ENCODE results near the gene RAD51B.

The RAD51B gene

DNA sequence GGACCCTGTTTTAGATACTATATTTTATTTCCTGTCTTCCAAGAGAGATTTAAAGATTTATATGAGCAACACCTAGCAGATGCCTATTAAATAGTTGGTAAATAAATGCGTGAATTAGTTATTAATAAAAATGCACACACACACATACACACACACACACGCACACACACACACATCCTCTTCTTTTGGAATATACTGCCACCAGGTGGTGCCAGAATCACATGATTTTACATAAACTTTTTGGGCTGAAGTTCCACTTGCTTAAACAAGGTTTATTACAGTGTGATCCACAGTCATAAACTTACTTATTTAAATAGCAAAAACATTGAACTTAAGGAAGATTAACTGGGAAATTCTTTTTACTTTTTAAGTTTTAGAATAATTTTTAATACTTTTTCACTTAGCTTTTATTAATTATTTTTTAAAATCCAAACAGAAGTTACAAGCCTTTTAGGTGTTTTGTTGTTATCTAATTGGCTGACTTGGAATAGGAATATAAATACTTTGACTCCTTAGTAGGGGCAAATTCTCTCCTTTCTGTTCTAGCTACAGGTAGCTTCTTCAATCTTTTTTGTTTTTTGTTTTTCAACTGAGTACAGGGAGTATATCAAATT, 17.5 kb downstream of the RAD51B start:
- peak; percentile 46 for DNase-seq

DNA sequence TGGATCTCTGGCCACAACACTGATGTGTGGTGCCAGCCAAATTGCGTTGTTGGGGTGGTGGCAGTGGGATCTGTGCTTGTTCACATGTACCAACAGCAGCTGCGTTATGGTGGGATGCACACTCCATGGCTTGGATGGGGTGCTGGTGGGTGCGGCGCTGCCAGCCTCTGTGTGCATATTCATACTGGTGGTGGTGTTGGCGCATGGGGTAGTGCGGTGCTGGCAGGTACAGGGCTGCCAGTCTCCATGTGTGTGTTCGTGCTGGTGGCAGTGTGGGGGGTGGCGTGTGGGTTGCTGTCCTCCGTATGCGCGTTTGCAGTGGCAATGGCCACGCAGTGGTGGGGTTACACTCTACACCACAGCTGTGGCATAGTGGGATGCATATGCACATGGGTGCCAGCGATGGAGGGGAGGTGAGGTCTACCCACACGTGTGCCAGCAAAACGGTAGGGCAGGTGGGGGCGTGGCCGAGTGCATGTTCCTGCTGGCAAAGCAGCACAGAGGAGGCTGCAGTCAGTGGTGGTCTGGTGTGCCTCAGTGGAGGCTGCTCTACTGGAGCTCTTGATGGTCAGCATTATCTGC, 26.5 kb downstream of the RAD51B start:
- DNase-seq: no peak

DNA sequence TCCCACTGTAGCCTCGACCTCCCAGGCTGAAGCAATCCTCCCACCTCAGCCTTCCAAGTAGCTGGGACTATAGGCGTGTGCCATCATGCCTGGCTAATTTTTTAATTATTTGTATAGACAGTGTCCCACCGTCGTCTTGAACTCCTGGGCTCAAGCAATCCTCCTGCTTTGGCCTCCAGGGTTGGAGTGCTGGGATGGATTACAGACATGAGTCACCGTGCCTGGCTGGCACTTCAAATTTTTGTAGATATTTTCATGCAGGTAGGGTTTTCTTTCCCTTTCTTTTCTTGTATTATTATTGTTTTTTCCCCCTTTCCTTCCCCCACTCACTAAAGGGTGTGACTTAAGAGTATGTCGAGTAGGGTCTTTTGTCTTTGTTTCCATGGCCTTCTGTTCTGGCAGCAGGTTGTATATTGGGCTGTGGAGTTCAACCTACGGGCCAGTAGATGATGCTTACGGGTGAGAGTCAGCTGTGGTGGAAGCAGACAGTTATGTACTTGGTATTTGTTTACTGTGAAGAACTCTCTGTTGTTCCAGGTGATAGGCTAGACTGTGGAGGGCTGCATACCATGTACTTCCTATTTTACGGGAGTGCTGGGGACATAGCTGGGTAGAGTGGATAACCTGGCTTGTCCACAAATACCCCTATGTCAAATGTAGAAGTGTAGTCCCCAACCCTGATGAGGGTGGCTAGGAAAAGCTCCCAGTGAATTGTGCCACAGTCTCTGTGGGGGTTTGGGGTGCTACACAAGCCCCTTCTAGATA, 30.7 kb downstream of the RAD51B start:
- DNase-seq: no peak

- no peak for DNase-seq
Measured at GRCh38 chr14:67851785-67852410, 32.3 kb downstream of the RAD51B start.

GRCh38 chr14:67852926-67853604, 33.5 kb downstream of the RAD51B start:
- no peak for DNase-seq

- DNase-seq: no peak
Measured at GRCh38 chr14:67853715-67854114, 34.1 kb downstream of the RAD51B start.

DNA sequence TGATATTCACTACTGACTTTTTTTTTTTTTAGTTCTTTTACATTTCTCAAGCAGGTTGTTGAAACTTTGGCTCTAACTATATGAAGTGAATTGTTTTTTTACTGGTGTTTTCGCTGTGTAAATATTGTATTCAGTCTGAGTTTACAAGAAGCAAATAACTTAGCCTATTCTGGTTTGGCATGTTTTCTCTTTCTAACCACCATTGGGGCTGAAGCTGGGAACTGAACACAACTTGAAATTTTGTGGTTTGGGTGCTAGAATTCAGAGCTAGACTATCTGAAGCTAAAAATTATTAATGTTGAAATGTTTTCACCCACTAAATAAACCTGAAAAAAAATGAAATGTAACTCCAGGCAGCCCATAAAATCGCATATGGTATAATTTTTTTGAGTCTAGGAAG, 37.2 kb downstream of the RAD51B start:
- no peak for DNase-seq

- no peak for DNase-seq
Measured at GRCh38 chr14:67857778-67858350, 38.3 kb downstream of the RAD51B start.

GRCh38 chr14:67859169-67859749, 39.7 kb downstream of the RAD51B start:
- DNase-seq: no peak

DNA sequence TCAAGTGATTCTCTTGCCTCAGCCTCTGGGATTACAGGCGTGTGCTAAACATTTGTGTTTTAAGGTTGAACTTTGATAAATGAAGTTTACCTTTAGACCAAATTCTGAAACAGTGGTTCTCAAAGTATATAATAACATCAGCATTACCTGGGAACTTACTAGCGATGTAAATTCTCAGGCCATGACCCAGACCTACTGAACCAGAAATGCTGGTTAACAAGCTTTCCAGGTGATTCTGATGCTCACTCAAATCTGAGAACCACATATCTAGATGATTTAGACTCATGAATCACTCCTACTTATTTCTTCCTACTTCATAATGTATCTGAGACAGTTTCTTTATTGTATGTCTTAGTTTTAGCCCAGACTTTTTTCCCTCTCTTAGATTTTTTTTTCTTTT, 43.6 kb downstream of the RAD51B start:
- DNase-seq: no peak

DNA sequence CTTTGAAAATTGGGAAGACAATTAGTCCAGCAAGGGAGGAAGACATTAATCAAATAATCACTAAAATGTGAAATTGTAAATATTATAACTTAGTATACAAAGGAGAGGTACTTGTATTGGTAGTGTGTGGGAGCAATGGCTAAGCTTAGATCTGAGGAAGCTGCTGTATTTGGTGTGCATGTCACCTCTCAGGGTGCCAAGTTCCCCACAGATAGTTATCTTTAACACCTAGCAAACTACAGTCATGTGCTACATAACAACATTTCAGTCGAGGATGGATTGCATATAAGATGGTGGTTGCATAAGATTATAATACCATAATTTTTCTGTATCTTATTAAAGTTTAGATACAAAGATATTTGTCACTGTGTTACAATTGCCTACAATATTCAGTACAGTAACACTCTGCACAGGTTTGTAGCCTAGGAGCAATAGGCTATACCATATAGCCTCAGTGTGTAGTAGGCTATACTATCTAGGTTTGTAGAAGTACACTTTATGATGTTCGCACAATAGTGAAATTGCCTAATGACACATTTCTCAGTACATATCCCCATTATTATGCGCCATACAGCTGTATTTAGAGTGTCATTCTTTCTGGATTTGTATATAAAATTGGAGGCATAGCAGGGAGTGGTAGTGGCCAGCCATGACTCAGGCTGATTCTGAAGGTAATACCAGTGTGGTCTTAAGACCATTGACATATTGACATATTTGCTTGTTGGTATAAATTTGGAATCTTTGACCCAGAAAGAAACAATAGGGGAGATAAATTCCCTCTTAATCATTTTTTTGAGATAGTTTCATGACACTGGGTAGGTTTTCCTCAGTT, 55.8 kb downstream of the RAD51B start:
- DNase-seq: no peak

DNA sequence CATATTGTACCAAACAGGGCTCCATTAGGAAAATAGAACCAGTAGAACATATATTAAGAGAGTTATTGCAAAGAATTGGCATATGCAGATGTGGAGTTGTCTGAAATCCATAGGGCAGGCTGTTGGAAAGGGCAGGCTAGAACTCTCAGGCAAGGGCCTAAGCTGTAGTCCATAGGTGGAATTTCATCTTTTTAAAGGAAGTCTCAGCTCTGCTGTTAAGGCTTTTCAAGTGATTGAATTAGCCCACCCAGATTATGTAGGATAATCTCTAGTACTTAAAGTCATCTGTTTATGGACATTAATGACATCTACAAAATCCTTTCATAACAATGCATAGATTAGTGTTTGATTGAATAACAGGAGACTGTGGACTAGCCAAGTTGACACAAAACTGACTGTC, 59.4 kb downstream of the RAD51B start:
- no peak for DNase-seq

GRCh38 chr14:67881225-67881624, 61.6 kb downstream of the RAD51B start:
- no peak for DNase-seq

- DNase-seq: no peak
Measured at GRCh38 chr14:67882986-67883555, 63.5 kb downstream of the RAD51B start.

GRCh38 chr14:67883717-67884116, 64.1 kb downstream of the RAD51B start:
- DNase-seq: no peak

DNA sequence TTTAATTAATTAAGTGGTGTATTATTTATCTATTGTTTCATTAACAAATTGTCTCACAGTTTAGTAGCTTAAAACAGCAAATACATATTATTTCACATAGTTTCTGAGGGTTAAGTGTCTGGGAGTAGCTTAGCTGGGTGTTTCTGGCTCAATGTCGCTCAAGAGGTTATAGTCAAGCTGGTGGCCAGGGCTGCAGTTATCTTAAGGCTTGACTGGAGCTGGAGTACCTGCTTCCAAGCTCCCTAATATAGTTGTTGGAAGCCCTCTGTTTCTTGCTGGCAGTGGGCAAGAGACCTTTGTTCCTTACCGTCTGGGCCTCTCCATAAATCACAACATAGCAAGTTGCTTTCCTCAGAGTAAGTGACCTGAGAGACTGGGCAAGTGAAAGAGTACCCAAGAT, 66.6 kb downstream of the RAD51B start:
- DNase-seq: no peak

- DNase-seq: no peak
Measured at GRCh38 chr14:67887478-67887877, 67.9 kb downstream of the RAD51B start.

DNA sequence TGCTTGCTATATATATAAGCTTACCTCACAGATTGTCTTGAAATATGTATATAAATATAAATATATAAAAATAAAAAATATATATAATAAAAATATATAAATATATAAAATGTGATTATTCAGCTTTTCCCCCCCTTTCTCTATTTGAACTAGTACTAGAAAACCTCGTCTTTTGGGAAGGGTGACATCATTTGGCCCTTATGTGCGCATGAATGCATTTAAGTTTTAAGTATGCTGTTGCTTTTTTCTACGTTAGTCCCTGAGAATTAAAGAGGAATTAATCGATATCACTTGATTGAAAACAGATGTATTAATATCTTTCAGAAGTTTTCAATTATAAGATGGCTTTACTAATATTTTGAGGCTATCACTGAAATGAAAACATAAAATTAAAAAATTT, 69.9 kb downstream of the RAD51B start:
- DNase-seq: no peak

DNA sequence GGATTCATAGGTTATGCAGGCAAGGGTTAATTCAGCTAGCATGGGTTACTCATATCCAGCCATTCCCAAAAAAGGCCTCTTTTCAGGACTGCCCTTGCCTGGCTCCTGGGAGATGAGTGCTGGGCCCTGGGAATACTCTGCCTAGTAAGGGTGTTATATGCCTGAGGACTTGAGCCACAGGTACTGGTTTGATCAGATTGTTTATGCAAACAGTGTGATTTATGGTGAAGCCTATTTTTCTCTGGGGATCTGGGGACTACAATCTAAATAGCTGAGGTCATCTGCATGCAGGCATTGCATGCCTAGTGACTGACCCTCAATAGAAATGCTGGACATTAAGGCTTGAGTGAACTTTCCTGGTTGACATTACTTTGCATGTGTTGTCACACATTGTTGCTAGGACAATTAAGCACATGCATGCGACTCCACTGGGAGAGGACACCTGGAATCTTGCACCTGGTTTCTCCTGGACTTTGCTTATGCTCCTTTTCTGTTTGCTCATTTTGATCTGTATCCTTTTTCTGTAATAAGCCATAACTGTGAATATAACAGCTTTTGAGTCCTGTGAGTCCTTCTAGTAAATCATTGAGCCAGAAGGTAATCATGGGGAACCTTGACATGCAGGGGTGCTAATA, 73.0 kb downstream of the RAD51B start:
- DNase-seq: no peak

DNA sequence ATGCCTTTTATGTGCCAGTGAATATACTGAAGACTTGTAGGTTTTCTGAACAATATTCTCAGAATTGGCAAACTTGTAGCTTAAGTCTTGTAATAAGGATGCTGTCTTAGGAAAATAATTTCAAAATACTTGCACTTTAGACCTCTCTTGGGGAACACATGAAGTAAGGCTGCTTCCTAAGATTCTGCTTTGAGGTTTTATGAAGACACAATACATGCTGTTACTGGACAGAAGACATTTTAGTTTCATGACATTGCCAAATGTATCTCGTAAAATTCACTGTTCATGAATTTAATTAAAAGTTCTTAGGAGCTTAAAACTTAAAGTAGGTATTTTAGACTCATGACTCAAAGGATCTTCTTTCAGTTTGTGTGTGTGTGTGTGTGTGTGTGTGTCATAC, 80.7 kb downstream of the RAD51B start:
- DNase-seq: no peak

Measured in activated T-cell treated with anti-CD3 and anti-CD28 coated beads for 4 hours (primary cell).